ENCODE results near the gene CFAP70. TPM values are rescaled to one million over a fixed set of nuclear protein-coding genes. Genes with fewer than 3 reads are reported as not detected.

CFAP70 gene
- total and polyA plus RNA-seq, 7 experiments from 2014 or later, result 0.66 to 5.4 (median 2.5) TPM

GRCh38 chr10:73210395-73211105, 148.1 kb downstream of the CFAP70 start:
- H3K4me1 ChIP-seq (ENCODE audit: control insufficient read depth in 2 of 2, insufficient read depth in 2 of 2, low read length in 2 of 2), result no peaks in the 10 kb centered on the region
- ChIA-PET POLR2A (no interaction called here), CTCF (no interaction called here)
- H3K4me1 Mint-ChIP-seq, result peaks cover 0 to 2% (median 0%) of the 10 kb centered on the region in 7 donors
- H3K4me3 Mint-ChIP-seq, result no peak overlapping the region
- ATAC-seq (no peak), DNase-seq (no peak)
- H3K27ac Mint-ChIP-seq, result no peak overlapping the region
- H3K36me3 Mint-ChIP-seq, result peaks cover 13 to 57% (median 30%) of the 10 kb centered on the region in 5 donors
- no peak overlapping the region for H3K27ac ChIP-seq (ENCODE audit: low read depth, low read length)
- no peak overlapping the region for H3K4me3 ChIP-seq (ENCODE audit: low read length)
- no peaks in the 10 kb centered on the region for H3K27me3 Mint-ChIP-seq
- intact Hi-C loops (cut with micrococcal nuclease), result no loop called here
- peaks cover 0 to 7% (median 0%) of the 10 kb centered on the region in 11 donors for H3K9me3 Mint-ChIP-seq
- H3K36me3 ChIP-seq (ENCODE audit: control insufficient read depth in 2 of 3, insufficient read depth in 3 of 3, low read length in 3 of 3), result peaks cover 0 to 11% (median 0%) of the 10 kb centered on the region in 3 experiments
- no peaks in the 10 kb centered on the region for H3K9me3 ChIP-seq (ENCODE audit: control insufficient read depth in 2 of 3, low read length in 3 of 3)
- no peaks in the 10 kb centered on the region for H3K27me3 ChIP-seq (ENCODE audit: control insufficient read depth in 2 of 2, insufficient read depth in 2 of 2, low read length in 2 of 2)

DNA sequence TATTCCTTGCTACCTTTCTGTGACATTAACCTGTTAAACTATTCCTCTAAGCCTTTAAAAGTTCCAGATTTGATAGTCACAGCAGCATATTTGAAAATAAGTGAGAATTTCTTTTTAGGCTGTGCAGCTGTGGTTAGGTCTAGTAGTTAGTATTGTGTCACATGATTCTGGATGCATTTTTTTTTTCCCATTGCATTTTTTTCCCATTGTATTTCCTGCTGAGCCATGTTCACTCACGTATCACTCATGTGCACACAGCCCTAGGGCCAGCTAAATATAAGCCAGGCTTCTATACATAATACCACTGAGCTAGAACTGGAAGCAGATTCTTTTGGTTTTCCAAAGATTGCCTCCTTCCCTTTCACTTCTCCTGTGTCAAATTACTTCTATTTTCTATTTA, 149.0 kb downstream of the CFAP70 start:
- Mint-ChIP-seq H3K4me3 (no peak overlapping the region), H3K4me1 (peaks cover 0 to 2% (median 0%) of the 10 kb centered on the region in 7 donors), H3K27ac (peak overlapping the region in 1 of 9 donors; percentile 18), H3K36me3 (peaks cover 13 to 53% (median 28%) of the 10 kb centered on the region in 5 donors), H3K9me3 (peaks cover 0 to 7% (median 0%) of the 10 kb centered on the region in 11 donors), H3K27me3 (no peaks in the 10 kb centered on the region)
- ATAC-seq (no peak), DNase-seq (no peak)
- Histone ChIP-seq H3K27me3 (ENCODE audit: control insufficient read depth in 2 of 2, insufficient read depth in 2 of 2, low read length in 2 of 2) (no peaks in the 10 kb centered on the region), H3K27ac (ENCODE audit: low read depth, low read length) (no peak overlapping the region), H3K36me3 (ENCODE audit: control insufficient read depth in 2 of 3, insufficient read depth in 3 of 3, low read length in 3 of 3) (peaks cover 0 to 11% (median 0%) of the 10 kb centered on the region in 3 experiments), H3K4me1 (ENCODE audit: control insufficient read depth in 2 of 2, insufficient read depth in 2 of 2, low read length in 2 of 2) (no peaks in the 10 kb centered on the region), H3K4me3 (ENCODE audit: low read length) (no peak overlapping the region), H3K9me3 (ENCODE audit: control insufficient read depth in 2 of 3, low read length in 3 of 3) (no peaks in the 10 kb centered on the region)
- ChIA-PET CTCF (no interaction called here), POLR2A (no interaction called here)
- intact Hi-C loops (cut with micrococcal nuclease), result no loop called here

GRCh38 chr10:73207883-73208282, 150.8 kb downstream of the CFAP70 start:
- intact Hi-C loops (cut with micrococcal nuclease), result no loop called here
- no peak overlapping the region for H3K27ac ChIP-seq (ENCODE audit: low read depth, low read length)
- H3K9me3 ChIP-seq (ENCODE audit: control insufficient read depth in 2 of 3, low read length in 3 of 3), result no peaks in the 10 kb centered on the region
- no peak overlapping the region for H3K27ac Mint-ChIP-seq
- no peaks in the 10 kb centered on the region for H3K27me3 ChIP-seq (ENCODE audit: control insufficient read depth in 2 of 2, insufficient read depth in 2 of 2, low read length in 2 of 2)
- CTCF ChIA-PET, result interaction anchor here (1.2 kb wide), 1 partner anchor 9 kb away, joined by 3 read pairs; no protein-coding TSS in a partner anchor
- POLR2A ChIA-PET, result interaction anchor here (1.0 kb wide), 1 partner anchor 39 kb away, joined by 3 read pairs; the partner anchor contains the start of gene DNAJC9
- H3K4me1 Mint-ChIP-seq, result peaks cover 0 to 2% (median 0%) of the 10 kb centered on the region in 7 donors
- H3K27me3 Mint-ChIP-seq, result no peaks in the 10 kb centered on the region
- no peaks in the 10 kb centered on the region for H3K4me1 ChIP-seq (ENCODE audit: control insufficient read depth in 2 of 2, insufficient read depth in 2 of 2, low read length in 2 of 2)
- ATAC-seq (no peak), DNase-seq (no peak)
- no peak overlapping the region for H3K4me3 Mint-ChIP-seq
- peaks cover 0 to 11% (median 0%) of the 10 kb centered on the region in 3 experiments for H3K36me3 ChIP-seq (ENCODE audit: control insufficient read depth in 2 of 3, insufficient read depth in 3 of 3, low read length in 3 of 3)
- no peak overlapping the region for H3K4me3 ChIP-seq (ENCODE audit: low read length)
- H3K9me3 Mint-ChIP-seq, result peaks cover 0 to 7% (median 0%) of the 10 kb centered on the region in 11 donors
- H3K36me3 Mint-ChIP-seq, result peaks cover 4 to 35% (median 16%) of the 10 kb centered on the region in 5 donors

DNA sequence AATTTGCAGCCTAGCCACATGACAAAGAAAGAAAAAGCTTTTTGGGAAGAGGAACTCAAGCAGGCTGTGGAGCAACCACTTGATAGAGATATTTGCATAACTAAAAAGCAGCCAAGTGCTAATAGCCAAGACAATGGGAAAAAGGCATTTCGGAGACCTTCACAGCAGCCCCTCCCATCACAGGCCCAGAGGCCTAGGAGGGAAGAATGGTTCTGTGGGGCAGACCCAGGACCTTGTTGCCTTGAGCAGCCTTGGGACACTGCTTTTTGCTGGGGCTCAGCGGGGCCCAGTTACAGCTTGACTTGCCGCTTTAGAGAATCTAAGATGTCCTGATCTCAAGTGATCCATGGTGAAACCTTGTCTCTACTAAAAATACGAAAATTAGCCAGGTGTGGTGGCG, 152.3 kb downstream of the CFAP70 start:
- CTCF ChIA-PET, result no interaction called here
- H3K4me3 ChIP-seq (ENCODE audit: low read length), result no peak overlapping the region
- H3K27ac ChIP-seq (ENCODE audit: low read depth, low read length), result no peak overlapping the region
- H3K9me3 ChIP-seq (ENCODE audit: control insufficient read depth in 2 of 3, low read length in 3 of 3), result no peaks in the 10 kb centered on the region
- H3K36me3 ChIP-seq (ENCODE audit: control insufficient read depth in 2 of 3, insufficient read depth in 3 of 3, low read length in 3 of 3), result peaks cover 0 to 11% (median 0%) of the 10 kb centered on the region in 3 experiments
- DNase-seq (no peak), ATAC-seq (no peak)
- H3K27ac Mint-ChIP-seq, result no peak overlapping the region
- H3K4me1 Mint-ChIP-seq, result peaks cover 0 to 2% (median 0%) of the 10 kb centered on the region in 7 donors
- no peaks in the 10 kb centered on the region for H3K4me1 ChIP-seq (ENCODE audit: control insufficient read depth in 2 of 2, insufficient read depth in 2 of 2, low read length in 2 of 2)
- H3K27me3 Mint-ChIP-seq, result no peaks in the 10 kb centered on the region
- no peaks in the 10 kb centered on the region for H3K27me3 ChIP-seq (ENCODE audit: control insufficient read depth in 2 of 2, insufficient read depth in 2 of 2, low read length in 2 of 2)
- POLR2A ChIA-PET, result no interaction called here
- H3K9me3 Mint-ChIP-seq, result peaks cover 0 to 7% (median 0%) of the 10 kb centered on the region in 11 donors
- H3K36me3 Mint-ChIP-seq, result peaks cover 4 to 31% (median 12%) of the 10 kb centered on the region in 5 donors
- no peak overlapping the region for H3K4me3 Mint-ChIP-seq
- intact Hi-C loops (cut with micrococcal nuclease), result no loop called here

DNA sequence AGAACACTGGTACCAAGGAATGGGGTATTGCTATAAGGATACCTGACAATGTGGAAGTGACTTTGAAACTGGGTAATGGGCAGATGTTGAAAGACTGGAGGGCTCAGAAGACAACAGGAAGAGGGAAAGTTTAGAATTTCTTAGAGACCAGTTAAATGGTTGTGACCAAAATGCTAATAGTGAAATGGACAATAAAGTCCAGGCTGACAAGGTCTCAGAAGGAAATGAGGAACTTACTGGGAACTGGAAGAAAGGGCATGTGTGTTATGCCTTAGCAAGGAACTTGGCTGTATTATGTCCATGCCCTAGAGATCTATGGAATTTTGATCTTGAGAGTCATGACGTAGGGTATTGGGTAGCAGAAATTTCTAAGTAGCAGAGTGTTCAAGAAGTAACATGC, 152.8 kb downstream of the CFAP70 start:
- peaks cover 0 to 11% (median 0%) of the 10 kb centered on the region in 3 experiments for H3K36me3 ChIP-seq (ENCODE audit: control insufficient read depth in 2 of 3, insufficient read depth in 3 of 3, low read length in 3 of 3)
- Mint-ChIP-seq H3K4me3 (no peak overlapping the region), H3K9me3 (peaks cover 0 to 7% (median 0%) of the 10 kb centered on the region in 11 donors), H3K4me1 (peaks cover 0 to 2% (median 0%) of the 10 kb centered on the region in 7 donors), H3K27me3 (no peaks in the 10 kb centered on the region), H3K36me3 (peaks cover 4 to 31% (median 12%) of the 10 kb centered on the region in 5 donors), H3K27ac (no peak overlapping the region)
- ATAC-seq, result no peak
- intact Hi-C loops (cut with micrococcal nuclease), result no loop called here
- H3K4me1 ChIP-seq (ENCODE audit: control insufficient read depth in 2 of 2, insufficient read depth in 2 of 2, low read length in 2 of 2), result no peaks in the 10 kb centered on the region
- POLR2A ChIA-PET, result no interaction called here
- no peaks in the 10 kb centered on the region for H3K27me3 ChIP-seq (ENCODE audit: control insufficient read depth in 2 of 2, insufficient read depth in 2 of 2, low read length in 2 of 2)
- H3K4me3 ChIP-seq (ENCODE audit: low read length), result no peak overlapping the region
- no peaks in the 10 kb centered on the region for H3K9me3 ChIP-seq (ENCODE audit: control insufficient read depth in 2 of 3, low read length in 3 of 3)
- no peak overlapping the region for H3K27ac ChIP-seq (ENCODE audit: low read depth, low read length)
- no peak for DNase-seq
- CTCF ChIA-PET, result no interaction called here

- Histone ChIP-seq H3K27ac (ENCODE audit: low read depth, low read length) (no peak overlapping the region), H3K27me3 (ENCODE audit: control insufficient read depth in 2 of 2, insufficient read depth in 2 of 2, low read length in 2 of 2) (no peaks in the 10 kb centered on the region), H3K36me3 (ENCODE audit: control insufficient read depth in 2 of 3, insufficient read depth in 3 of 3, low read length in 3 of 3) (peaks cover 0 to 5% (median 0%) of the 10 kb centered on the region in 3 experiments), H3K4me1 (ENCODE audit: control insufficient read depth in 2 of 2, insufficient read depth in 2 of 2, low read length in 2 of 2) (no peaks in the 10 kb centered on the region), H3K9me3 (ENCODE audit: control insufficient read depth in 2 of 3, low read length in 3 of 3) (no peaks in the 10 kb centered on the region), H3K4me3 (ENCODE audit: low read length) (no peak overlapping the region)
- POLR2A ChIA-PET, result no interaction called here
- Mint-ChIP-seq H3K36me3 (peaks cover 4 to 36% (median 15%) of the 10 kb centered on the region in 5 donors), H3K27me3 (no peaks in the 10 kb centered on the region), H3K9me3 (peaks cover 0 to 7% (median 0%) of the 10 kb centered on the region in 11 donors), H3K4me1 (peaks cover 0 to 2% (median 0%) of the 10 kb centered on the region in 7 donors), H3K4me3 (no peak overlapping the region), H3K27ac (no peak overlapping the region)
- intact Hi-C loops (cut with micrococcal nuclease), result no loop called here
- no peak for ATAC-seq
- CTCF ChIA-PET, result interaction anchor here (0.6 to 0.7 kb wide), 2 partner anchors 22 to 518 kb away, joined by 4 read pairs; no protein-coding TSS in a partner anchor
- DNase-seq, result no peak
These were observed 153.6 kb downstream of the CFAP70 start for GRCh38 chr10:73205081-73205480.
